HG02798 (cell line): ENCODE data around the gene PIK3R3.

ENCODE experiments used
- ATAC-seq: cut with Tn5 transposase; IDR thresholded peaks from one replicate; pipeline ENCODE4 v1.9.1; 2021; ENCODE audit warnings: mild to moderate bottlenecking; ENCODE audit not compliant: unreplicated experiment, poor library complexity

The PIK3R3 gene

DNA sequence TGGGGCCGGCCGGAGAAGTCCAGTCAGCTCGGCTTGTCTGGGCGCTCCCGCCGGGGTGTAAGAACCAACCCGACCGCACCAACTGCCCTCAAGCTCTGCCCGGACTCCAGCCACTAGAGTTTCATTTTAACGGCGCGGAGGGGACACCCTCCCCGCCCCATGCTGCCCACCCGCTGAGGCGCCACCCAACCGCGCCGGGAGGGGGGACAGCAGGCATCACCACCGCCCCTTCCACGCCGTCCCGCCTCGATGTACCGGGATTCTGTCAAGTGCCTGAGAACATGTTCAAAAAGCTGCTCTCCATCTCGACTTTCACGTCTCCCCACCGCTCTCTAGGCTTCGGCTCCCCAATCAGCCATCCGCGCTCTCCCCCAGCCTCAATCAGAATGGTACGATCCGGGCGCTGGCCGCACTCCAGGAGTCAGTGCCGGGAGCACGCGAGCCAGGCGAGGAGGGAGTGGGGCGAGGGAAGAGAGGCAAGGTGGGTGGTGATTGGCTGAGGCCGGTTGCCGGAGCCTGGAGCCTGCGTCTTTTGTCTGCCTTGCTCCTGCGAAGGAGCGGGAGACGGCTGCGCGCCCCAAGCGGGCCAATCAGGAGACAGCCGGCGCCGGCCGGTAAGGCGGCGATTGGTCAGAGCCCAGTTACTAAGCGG is at the start of gene PIK3R3:
PIK3R3 (minus strand) TSS at position 101 of the 652 bp plus-strand sequence. CDS start 677 bp downstream, outside the sequence.
- ATAC-seq: peak; percentile 90

DNA sequence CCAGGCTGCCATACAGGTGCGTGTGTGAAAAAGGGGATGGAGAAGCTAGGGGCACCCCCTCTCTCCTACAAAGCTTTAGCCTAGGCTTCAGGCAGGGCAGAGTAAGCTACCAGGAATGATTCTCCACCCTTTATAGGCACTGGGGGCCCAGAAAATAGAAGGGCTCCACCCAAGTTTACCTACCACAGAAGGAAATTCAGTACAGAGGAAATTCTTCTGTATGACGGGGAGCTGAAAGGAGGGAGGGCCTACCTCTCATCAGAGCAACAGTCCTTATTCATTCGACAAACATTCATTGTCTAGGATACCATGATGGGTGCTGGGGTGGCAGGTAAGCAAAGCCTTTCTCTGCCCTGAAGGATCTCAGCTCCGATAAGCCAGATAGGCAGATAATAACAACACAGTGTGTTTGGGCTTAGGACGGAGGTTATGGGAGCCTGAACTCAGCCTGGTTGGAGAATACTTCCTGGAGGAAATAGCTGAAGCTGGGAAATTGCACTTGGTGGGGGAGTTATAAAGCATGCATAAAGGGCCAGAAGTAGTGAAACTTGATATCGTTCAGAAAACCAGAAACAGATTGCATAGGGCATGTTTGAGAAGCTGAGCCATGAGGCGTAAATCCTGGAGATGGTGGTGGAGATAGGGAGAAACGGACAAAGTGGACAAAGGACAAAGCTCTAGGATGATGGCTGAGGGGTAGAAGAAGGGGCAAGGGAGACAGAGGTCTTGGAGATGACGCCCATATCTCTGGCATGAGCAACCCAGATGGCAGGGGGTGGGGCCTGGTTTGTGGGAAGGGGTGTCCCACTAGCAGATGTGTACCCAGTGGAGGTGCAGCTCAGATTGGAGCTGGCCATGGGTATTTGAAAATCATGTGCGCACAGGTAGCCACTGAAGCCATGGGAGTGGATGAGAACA is 49.2 kb upstream of the PIK3R3 start:
- no peak for ATAC-seq

DNA sequence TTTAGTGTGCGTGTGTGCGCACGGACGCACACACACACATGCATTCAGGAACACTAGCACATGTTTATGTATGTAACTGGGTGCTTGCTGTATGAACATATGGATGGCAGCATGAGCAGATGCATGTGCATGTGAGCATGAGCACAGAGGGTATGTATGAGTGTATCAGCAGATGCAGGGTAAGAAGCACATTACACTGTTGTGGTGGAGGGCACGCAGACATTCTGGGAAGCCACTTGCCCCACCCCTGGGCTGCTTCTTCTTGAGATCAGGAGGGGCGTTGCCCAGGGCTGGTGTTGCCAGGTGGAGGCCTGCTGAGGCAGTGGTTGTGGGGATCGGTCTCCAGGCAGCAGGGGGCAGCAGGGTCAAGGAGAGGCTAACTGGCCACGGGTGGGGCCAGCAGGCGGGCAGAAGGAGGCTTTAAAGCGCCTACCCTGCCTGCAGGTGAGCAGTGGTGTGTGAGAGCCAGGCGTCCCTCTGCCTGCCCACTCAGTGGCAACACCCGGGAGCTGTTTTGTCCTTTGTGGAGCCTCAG is 47.7 kb upstream of the PIK3R3 start:
- ATAC-seq: no peak

- peak; percentile 69 for ATAC-seq
Observed at GRCh38 chr1:46179138-46180081, 47.0 kb upstream of the PIK3R3 start.

DNA sequence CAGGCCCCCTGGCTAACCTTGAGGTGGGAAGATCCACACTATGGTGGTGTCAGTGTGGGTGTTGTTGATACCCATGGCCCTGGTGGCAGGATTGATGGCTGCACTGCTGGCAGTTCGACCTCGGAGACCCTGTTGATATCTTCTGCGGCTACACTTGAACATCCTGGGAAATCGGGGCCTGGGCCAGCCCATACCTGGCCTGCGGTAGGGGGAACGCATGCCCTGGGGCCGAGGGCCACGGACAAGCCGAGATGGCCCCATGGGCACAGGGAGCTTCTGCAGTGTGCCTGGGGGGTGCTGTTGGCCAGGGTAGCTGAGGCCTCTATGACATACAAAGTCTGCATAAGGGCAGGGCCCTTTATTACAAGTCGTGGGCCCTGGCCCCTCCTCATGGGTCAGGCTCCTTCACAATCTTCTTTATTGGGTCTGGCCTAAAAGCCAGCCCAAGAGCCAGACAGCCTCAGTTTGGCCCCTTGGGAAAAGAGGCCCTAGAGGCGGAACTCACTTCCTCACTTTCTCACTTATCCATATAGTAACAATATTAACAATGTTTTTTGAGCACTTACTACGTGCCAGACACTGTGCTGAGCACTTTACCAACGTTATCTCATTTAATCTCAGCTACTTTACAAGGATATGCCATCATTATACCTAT is 43.9 kb upstream of the PIK3R3 start, which contains the start of gene P3R3URF:
P3R3URF (minus strand) TSS at position 278 of the 655 bp plus-strand sequence; CDS start at position 261, 17 bp downstream.
- no peak for ATAC-seq

GRCh38 chr1:46175243-46175642 is 42.8 kb upstream of the PIK3R3 start:
- peak; percentile 31 for ATAC-seq

- no peak for ATAC-seq
Observed at GRCh38 chr1:46174448-46175231, 42.2 kb upstream of the PIK3R3 start, which contains the start of gene TSPAN1. TSS of gene TSPAN1 (plus strand) at chr1:46175087. CDS start at chr1:46181108, 6,021 bp downstream.

DNA sequence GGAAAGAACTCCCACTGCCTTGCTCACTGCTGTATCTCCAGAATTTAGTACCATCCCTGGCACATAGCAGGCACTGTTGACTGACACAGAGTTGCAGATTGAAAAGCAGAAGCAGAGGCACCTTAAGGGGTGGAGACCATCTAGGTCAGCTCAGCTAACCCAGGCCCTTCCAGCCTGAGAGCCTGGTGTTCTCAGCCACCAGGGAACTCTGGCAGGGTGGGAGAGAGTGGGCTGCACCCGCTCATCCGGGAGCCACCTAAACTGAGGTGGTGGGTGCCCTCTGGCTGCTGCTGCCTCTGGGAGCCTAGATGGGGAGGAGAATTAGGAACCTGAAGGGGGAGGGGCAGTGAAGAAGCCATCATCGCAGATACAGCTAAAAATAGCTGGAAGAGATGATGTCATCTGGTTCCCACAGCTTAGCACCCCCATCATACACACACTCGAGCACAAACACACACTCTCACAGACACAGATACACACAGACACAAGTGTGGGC is 41.0 kb upstream of the PIK3R3 start:
- no peak for ATAC-seq

DNA sequence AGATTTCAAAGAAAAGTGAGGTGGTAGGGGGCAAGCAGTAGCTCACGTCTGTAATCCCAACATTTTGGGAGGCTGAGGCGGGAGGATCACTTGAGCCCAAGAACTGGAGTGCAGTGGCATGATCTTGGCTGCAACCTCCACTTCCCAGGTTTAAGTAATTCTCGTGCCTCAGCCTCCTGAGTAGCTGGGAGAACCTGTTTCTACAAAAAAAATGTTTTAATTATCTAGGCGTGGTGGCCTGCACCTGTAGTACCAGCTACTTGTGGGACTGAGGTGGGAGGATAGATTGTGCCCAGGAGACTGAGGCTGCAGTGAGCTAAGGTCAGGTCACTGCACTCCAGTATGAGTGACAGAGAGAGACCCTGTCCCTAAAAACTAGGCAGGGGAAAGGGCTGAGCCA is 39.9 kb upstream of the PIK3R3 start:
- ATAC-seq: no peak

DNA sequence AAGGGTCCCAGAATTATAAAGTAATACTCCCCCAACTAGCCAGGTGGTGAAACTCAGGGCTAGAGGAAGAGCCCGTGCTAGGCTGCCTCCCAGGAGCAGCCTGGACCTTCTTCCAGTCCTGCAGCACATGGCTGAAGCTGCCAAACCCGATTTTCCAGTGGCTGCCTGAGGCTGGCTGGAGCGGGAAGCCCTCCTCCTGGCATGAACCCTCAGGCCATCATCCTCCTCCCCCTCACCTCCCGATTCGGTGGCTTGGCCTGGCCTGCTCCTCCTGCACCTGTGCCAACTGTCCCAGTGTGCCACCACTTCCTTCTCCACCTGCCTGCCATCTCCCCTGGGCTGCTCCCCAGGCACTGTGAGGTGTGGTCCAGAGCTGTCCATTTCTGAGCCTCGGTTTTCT is 39.4 kb upstream of the PIK3R3 start:
- ATAC-seq: no peak

GRCh38 chr1:46171351-46171750 is 38.9 kb upstream of the PIK3R3 start:
- ATAC-seq: no peak

DNA sequence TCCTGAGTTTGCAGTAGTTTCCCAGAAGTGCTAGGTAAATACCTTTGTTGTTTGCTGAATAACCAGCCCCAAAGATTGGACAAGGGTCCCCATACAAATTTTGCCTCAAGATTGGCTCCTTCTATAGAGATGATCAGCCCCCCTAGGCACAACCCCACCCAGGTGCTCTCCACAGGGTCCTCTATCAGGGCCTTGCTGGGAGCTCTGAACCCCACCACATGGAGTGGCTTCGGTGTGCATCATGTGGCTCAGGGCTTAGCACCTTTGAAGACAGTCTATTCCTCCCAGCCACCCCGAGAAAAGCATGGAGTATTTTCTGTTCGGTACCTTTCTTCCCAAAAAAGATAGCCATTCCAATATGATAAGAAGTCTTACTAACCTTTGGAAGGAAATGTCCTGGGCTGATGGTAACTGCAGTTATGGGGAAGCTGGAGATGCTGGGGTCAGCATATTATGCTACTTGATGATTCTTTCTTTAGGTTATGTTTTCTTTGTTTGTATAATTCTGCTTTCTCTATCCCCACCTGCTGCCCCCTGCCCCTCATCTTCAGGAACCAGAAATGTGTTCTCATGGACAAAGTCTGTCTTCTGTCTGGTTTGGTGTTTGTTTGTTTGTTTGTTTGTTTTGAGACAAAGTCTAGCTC is 37.5 kb upstream of the PIK3R3 start:
- no peak for ATAC-seq

GRCh38 chr1:46168477-46168876 is 36.0 kb upstream of the PIK3R3 start:
- ATAC-seq: no peak

DNA sequence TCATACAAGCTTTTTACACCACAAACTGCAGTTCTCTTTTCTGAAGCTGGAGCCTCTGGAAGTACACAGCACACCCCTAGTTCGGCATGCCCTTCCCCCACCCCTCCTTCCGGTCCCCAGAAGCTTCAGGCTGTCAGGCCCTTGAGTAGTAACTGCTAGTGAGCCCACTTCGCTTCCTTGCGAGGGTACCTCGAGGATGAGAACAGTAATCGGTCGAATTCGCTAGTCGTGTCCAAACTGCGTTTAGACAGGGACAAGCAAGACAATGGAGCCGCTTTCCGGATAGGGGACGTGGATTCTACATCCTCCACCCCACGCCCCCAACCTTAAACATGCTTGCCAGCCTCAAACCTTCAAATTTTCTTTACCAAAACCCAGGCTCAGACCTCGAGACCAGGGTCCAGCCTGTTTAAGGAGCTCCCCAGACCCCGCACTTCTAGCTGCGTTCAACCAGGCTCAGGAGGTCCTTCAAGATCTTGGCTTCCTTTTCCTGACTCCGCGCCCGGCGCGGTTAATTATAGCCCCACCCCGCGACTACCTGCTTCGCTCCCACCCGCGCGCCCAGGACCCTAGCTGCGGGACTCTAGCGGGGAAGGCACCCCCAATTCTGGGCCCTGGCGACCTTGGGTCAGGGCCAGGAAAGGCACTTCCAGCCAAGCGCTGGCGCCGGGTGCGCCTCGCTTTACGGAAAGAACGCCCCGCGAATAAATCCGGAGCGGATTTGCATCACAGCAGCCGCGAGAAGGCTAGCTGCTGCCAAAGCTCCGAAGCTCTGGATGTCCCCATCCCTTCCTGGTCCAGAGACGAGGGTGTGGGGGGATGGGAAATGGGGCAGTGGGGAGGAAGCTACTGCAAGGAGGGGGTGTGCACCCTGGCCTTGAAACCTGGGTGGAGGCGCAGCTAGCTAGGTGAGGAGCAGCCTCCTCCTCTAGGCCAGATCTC is 34.4 kb upstream of the PIK3R3 start:
- peak; percentile 48 for ATAC-seq

- ATAC-seq: no peak
Observed at GRCh38 chr1:46160212-46160611, 27.8 kb upstream of the PIK3R3 start.

DNA sequence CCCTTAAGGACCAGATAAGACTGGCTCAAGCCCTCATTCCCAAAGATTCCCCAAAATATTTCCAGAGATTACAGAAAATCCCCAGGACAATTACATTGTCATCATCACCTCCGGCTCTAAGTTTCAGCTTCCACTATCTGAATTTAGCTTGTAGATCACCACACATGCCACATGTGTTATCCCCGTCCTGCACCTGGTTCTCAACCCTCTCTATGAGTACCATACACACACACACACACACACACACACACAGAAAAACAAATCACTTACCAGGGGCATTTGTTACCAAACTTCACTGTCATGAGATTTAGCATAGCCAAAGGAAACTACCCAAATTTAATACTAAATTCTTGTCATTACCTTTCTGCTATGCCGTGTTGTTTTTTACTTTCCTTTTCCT is 27.1 kb upstream of the PIK3R3 start:
- peak; percentile 60 for ATAC-seq
